ENCODE measurements around the gene MTUS2.

Gene MTUS2

GRCh38 chr13:28953714-28954418 is 133.7 kb downstream of the MTUS2 start:
- no peak overlapping the region for H3K4me3 ChIP-seq (replicated peaks; ENCODE audit: low read depth, low read length)
- no peak for TF ChIP-seq CTCF (IDR thresholded peaks at IDR 0.05; ENCODE audit: low read depth, low read length, missing control alignments)
- DNase-seq (ENCODE audit: extremely low read depth, low read depth) = no peak

- no peak for DNase-seq (ENCODE audit: extremely low read depth, low read depth)
- no peak for TF ChIP-seq CTCF (IDR thresholded peaks at IDR 0.05; ENCODE audit: low read depth, low read length, missing control alignments)
- H3K4me3 ChIP-seq (replicated peaks; ENCODE audit: low read depth, low read length) = no peak overlapping the region
Measured at GRCh38 chr13:28954419-28954725, 134.2 kb downstream of the MTUS2 start.

GRCh38 chr13:28954810-28955209 is 134.7 kb downstream of the MTUS2 start:
- DNase-seq (ENCODE audit: extremely low read depth, low read depth) = no peak
- no peak overlapping the region for H3K4me3 ChIP-seq (replicated peaks; ENCODE audit: low read depth, low read length)
- TF ChIP-seq CTCF (IDR thresholded peaks at IDR 0.05; ENCODE audit: low read depth, low read length, missing control alignments) = no peak

- DNase-seq (ENCODE audit: extremely low read depth, low read depth) = no peak
- no peak overlapping the region for H3K4me3 ChIP-seq (replicated peaks; ENCODE audit: low read depth, low read length)
- TF ChIP-seq CTCF (IDR thresholded peaks at IDR 0.05; ENCODE audit: low read depth, low read length, missing control alignments) = no peak
Measured at GRCh38 chr13:28955264-28955966, 135.3 kb downstream of the MTUS2 start.

- DNase-seq (ENCODE audit: extremely low read depth, low read depth) = no peak
- TF ChIP-seq CTCF (IDR thresholded peaks at IDR 0.05; ENCODE audit: low read depth, low read length, missing control alignments) = no peak
- H3K4me3 ChIP-seq (replicated peaks; ENCODE audit: low read depth, low read length) = no peak overlapping the region
Measured at GRCh38 chr13:28958018-28958417, 137.9 kb downstream of the MTUS2 start.

GRCh38 chr13:28958441-28958840 is 138.3 kb downstream of the MTUS2 start:
- TF ChIP-seq CTCF (IDR thresholded peaks at IDR 0.05; ENCODE audit: low read depth, low read length, missing control alignments) = no peak
- no peak for DNase-seq (ENCODE audit: extremely low read depth, low read depth)

More at GRCh38 chr13:28958441-28958840, 138.3 kb downstream of the MTUS2 start:
- H3K4me3 ChIP-seq (replicated peaks; ENCODE audit: low read depth, low read length) = no peak overlapping the region

Data from HFF-Myc (cell line).